ENCODE results near the gene CUEDC1. TPM values are rescaled to one million over a fixed set of nuclear protein-coding genes. Genes with fewer than 3 reads are reported as not detected.
A peak's percentile ranks its signal among the peaks of the same experiment; 100 is the strongest.

The CUEDC1 gene
- total RNA-seq, 1 experiment from 2014 or later, result 53.5 TPM

GRCh38 chr17:57902117-57902799 is 53.0 kb downstream of the CUEDC1 start:
- H3K9me3 ChIP-seq (ENCODE audit: low read depth, low read length, poor library complexity, severe bottlenecking), result no peaks in the 10 kb centered on the region
- no peak overlapping the region for H3K27ac ChIP-seq (ENCODE audit: low read depth, low read length, poor library complexity, severe bottlenecking)
- DNase-seq (ENCODE audit: low spot score), result no peak
- intact Hi-C loops (cut with micrococcal nuclease; ENCODE audit: unreplicated experiment), result no loop called here
- H3K27me3 ChIP-seq (replicated peaks; ENCODE audit: insufficient read depth, low read depth, low read length, poor library complexity), result no peaks in the 10 kb centered on the region
- H3K4me3 ChIP-seq (ENCODE audit: low read depth, low read length, poor library complexity, severe bottlenecking), result no peak overlapping the region
- H3K4me1 ChIP-seq (ENCODE audit: insufficient read depth, low read length, poor library complexity, severe bottlenecking), result peaks cover 28% of the 10 kb centered on the region
- ChIA-PET CTCF (no interaction called here), POLR2A (ENCODE audit: low non-redundant PET) (no interaction called here)
- no peaks in the 10 kb centered on the region for H3K36me3 ChIP-seq (ENCODE audit: insufficient read depth, low read length, poor library complexity, severe bottlenecking)
- no TSS peak for BruUV-seq (replicated peaks)
- TF ChIP-seq EZH2 (IDR thresholded peaks at IDR 0.05; ENCODE audit: borderline replicate concordance, low read depth, low read length, poor library complexity, severe bottlenecking), result no peak
- no peak for TF ChIP-seq CTCF (conservative IDR thresholded peaks at IDR 0.05; ENCODE audit: low read depth, low read length)

GRCh38 chr17:57900991-57901743 is 54.0 kb downstream of the CUEDC1 start:
- POLR2A ChIA-PET (ENCODE audit: low non-redundant PET), result no interaction called here
- no TSS peak for BruUV-seq (replicated peaks)

GRCh38 chr17:57899822-57900221 is 55.4 kb downstream of the CUEDC1 start:
- intact Hi-C loops (cut with micrococcal nuclease; ENCODE audit: unreplicated experiment), result no loop called here
- no TSS peak for BruUV-seq (replicated peaks)
- peaks cover 17% of the 10 kb centered on the region for H3K4me1 ChIP-seq (ENCODE audit: insufficient read depth, low read length, poor library complexity, severe bottlenecking)

More at GRCh38 chr17:57900991-57901743, 54.0 kb downstream of the CUEDC1 start:
- intact Hi-C loops (cut with micrococcal nuclease; ENCODE audit: unreplicated experiment), result no loop called here
- CTCF ChIA-PET, result no interaction called here
- Histone ChIP-seq H3K27me3 (replicated peaks; ENCODE audit: insufficient read depth, low read depth, low read length, poor library complexity) (no peaks in the 10 kb centered on the region), H3K4me1 (ENCODE audit: insufficient read depth, low read length, poor library complexity, severe bottlenecking) (peaks cover 28% of the 10 kb centered on the region), H3K9me3 (ENCODE audit: low read depth, low read length, poor library complexity, severe bottlenecking) (no peaks in the 10 kb centered on the region), H3K4me3 (ENCODE audit: low read depth, low read length, poor library complexity, severe bottlenecking) (no peak overlapping the region), H3K27ac (ENCODE audit: low read depth, low read length, poor library complexity, severe bottlenecking) (no peak overlapping the region), H3K36me3 (ENCODE audit: insufficient read depth, low read length, poor library complexity, severe bottlenecking) (no peaks in the 10 kb centered on the region)
- DNase-seq (ENCODE audit: low spot score), result no peak
- TF ChIP-seq CTCF (conservative IDR thresholded peaks at IDR 0.05; ENCODE audit: low read depth, low read length) (no peak), EZH2 (IDR thresholded peaks at IDR 0.05; ENCODE audit: borderline replicate concordance, low read depth, low read length, poor library complexity, severe bottlenecking) (no peak)

More at GRCh38 chr17:57899822-57900221, 55.4 kb downstream of the CUEDC1 start:
- ChIA-PET CTCF (interaction anchor here (0.6 kb wide), 1 partner anchor 152 kb away, joined by 3 read pairs; no protein-coding TSS in a partner anchor), POLR2A (ENCODE audit: low non-redundant PET) (no interaction called here)
- Histone ChIP-seq H3K4me3 (ENCODE audit: low read depth, low read length, poor library complexity, severe bottlenecking) (no peak overlapping the region), H3K27ac (ENCODE audit: low read depth, low read length, poor library complexity, severe bottlenecking) (peak overlapping the region; percentile 63), H3K9me3 (ENCODE audit: low read depth, low read length, poor library complexity, severe bottlenecking) (no peaks in the 10 kb centered on the region), H3K27me3 (replicated peaks; ENCODE audit: insufficient read depth, low read depth, low read length, poor library complexity) (no peaks in the 10 kb centered on the region), H3K36me3 (ENCODE audit: insufficient read depth, low read length, poor library complexity, severe bottlenecking) (no peaks in the 10 kb centered on the region)
- DNase-seq (ENCODE audit: low spot score), result no peak
- TF ChIP-seq CTCF (conservative IDR thresholded peaks at IDR 0.05; ENCODE audit: low read depth, low read length) (no peak), EZH2 (IDR thresholded peaks at IDR 0.05; ENCODE audit: borderline replicate concordance, low read depth, low read length, poor library complexity, severe bottlenecking) (no peak)
